ENCODE measurements around the gene ACAT1.
A peak's percentile ranks its signal among the peaks of the same experiment; 100 is the strongest.
"Not testable (repeated sequence)": the region's sequence is repeated elsewhere in the genome, so short reads cannot be mapped to it uniquely, and the experiment has no call there.

Gene ACAT1

GRCh38 chr11:108121274-108122155, at the start of gene ACAT1:
Gene ACAT1 (plus strand): TSS chr11:108121567. CDS start chr11:108121607, 40 bp downstream.
- peak; percentile 85 to 98 (median 92) for DNase-seq

DNA sequence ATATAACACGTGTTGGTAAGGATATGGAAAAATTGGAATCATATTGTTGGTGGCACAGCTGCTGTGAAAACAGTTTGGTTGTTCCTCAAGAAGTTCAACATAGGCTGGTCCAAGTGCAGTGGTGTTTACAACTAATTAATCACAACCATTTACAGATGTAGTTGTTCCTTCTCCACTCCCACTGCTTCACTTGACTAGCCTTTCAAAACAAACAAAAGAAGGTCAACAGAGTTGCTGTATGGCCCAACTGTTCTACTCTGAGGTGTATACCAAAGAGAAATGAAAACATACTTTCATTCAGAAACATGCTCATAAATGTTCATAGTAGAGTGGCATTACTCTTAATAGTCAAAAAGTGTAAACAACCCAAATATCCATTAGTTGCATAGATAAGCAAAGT, 36.6 kb upstream of the ACAT1 start:
- DNase-seq = no peak

DNA sequence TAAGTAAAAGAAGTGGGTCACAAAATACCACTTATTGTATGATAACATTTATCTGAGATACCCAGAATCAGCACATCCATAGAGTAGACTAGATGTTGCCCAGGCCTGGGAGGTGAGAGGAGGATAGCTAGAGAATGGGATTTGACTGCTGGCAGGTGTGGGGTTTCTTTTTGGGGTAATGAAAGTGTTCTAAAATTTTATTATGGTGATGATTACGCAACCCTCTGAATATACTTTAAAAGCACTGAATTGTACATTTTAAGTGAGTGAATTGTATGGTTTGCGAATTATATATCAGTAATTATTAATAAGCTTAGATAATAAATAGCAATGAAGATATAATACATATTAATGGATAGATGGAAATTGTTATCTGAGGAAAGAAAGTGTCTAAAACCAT, 35.7 kb upstream of the ACAT1 start:
- DNase-seq = no peak

DNA sequence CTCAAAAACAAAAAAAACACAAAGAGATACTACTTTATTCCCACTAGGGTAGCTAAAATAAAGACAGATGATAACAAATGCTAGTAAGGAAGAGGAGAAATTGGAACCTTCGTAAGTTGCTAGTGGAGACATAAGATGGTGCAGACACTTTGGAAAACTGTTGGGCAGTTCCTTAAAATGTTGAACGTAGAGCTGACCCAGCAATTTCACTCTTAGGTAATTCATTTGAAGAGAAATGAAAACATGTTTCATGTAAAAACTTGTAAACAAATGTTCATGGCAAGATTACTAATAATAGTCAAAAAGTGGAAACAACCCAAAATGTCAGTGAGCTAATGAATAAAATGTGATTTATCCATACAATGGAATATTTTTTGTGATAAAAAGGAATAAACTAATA, 29.2 kb upstream of the ACAT1 start:
- DNase-seq = no peak

DNA sequence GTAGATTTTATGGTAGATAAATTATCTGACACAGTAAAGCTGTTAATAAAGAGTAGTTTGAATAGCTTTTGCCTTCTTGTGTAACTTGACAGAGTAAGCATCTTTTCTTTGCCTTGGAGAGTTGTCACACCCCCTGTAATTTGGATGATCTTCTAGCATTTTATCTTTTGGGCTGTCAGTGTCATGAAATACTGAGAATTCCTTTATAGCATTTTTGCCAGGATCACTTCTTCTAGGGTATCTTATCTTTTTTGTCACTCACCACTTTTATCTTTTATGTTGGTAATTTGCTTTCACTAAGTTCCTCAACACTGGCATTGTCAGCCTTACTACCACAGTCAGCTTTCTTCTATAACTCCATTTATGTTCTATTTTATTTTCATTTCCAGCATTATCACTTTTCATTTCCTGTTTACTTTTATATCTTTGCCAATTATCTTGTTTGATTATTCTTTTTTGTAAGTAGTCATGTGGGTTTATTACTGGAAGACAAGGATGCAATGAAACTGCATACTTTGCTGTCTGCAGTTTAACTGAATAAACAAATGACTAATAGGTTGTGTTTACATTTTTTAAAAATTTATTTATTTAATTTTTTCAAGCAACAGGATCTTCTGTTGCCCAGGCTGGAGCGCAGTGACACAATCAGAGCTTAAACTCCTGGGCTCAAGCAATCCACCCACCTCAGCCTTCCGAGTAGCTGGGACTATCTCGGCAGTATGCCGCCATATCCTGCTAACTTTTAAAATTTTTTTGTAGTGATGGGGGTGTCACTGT, 28.1 kb upstream of the ACAT1 start:
- DNase-seq = no peak

DNA sequence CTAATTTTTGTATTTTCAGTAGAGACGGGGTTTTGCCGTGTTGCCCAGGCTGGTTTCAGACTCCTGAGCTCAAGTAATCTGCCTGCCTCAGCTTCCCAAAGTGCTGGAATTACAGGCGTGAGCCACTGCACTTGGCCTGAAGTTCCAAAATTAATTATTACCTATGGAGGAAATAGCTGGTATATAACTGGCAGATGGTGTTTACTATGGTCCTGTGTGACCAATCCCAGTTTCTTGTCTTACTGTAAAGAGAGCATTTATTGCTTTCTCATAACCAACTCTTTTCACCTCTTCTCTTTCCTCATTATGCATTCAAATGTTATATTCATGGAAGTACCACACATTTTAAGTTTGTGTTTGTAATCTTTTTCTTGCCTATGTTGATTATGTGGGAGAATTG, 24.2 kb upstream of the ACAT1 start:
- DNase-seq = no peak

DNA sequence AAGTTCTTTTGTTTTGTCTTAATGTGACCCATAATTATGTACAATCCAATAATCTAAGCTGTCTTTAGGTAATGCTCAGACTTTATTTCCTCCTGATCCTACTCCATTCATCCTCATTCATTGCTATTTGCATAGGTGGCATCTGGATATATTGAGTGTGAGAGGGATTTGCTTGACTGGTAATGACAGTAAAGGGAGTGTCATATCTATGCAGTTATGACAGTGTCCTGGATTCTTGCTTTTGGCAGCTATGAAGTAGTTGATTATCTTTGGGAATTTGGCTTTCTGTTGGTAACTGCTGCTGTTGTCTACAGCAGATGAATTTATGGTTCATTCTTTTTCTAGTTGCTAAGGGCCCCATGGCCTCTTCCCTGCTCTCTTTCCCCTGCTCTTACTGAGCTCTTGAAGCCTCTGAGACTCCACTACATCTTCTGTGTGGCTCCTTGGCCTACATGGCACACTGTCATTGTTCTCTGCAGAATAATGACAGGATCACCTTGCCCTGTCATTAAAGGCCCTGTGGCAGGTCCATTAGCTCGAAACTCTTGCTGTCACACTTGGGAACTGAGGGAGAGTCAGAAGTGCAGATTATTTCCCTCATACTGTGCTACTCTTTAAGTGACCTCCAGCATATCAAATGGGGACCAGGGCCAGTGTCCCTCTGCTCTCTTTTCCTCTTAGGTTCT, 20.1 kb upstream of the ACAT1 start:
- no peak for DNase-seq

DNA sequence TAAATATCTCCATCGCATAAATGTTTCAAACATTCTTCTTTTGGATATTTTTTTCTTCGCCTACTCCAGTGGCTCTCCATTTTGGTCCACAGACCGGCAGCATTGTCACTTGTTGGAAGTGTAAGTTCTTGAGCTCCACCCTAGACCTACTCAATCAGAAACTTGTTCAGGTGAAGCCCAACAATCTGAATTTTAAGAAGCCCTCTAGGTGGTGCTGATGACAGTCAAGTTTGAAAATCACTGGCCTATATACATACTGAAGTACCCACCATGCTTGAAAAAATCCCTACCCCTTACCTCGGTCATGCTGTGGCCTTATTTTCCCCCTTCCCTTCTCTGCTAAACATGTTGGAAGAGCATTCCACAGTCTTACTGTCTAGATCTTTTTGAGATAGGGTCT, 10.2 kb upstream of the ACAT1 start:
- DNase-seq = no peak

DNA sequence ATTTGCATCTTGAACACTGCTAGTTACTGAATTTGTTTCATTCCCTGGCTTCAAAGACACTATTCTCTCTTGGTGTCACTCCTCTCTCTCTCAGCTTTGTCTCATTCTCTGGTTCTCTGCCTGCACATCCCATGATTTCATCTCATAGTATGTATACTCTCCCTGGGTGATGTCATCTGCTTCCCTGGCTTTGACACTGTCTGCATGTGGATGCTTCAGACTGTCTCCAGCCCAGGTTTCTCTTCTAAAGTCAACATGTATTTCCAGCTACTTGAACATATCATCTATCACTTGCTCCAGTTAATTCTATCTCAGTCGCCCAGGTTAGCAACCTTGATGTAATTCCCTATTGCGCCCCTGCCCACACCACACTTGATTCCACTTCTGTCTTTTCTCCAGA, 9.3 kb upstream of the ACAT1 start:
- DNase-seq = no peak

GRCh38 chr11:108115500-108116140, 5.7 kb upstream of the ACAT1 start:
- DNase-seq = no peak

DNA sequence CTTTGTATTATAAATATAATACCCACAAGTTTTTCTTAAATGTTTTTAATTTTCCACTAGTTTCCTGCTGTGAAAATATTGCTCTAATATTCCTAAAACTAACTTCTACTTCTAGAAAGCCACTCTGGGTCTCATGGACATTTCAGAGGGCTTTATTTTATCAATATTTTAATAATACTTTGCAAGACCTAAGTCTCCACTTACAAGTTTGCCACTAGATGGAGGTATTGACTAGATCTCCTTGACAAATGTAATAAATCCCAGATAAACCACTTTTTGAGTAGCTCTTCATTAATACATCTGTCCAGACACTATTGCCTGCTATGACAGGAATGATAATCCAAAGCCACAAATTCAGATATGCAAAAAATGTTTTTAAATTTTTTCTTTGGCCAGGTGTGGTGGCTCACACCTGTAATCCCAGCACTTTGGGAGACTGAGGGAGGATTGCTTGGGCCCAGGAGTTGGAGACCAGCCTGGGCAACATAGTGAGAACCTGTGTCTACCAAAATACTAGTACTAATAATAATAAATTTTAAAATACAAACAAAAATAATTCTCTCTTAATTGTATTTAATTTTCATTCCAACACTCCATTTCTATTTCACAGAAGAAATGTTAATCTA, 3.5 kb upstream of the ACAT1 start:
- no peak for DNase-seq

DNA sequence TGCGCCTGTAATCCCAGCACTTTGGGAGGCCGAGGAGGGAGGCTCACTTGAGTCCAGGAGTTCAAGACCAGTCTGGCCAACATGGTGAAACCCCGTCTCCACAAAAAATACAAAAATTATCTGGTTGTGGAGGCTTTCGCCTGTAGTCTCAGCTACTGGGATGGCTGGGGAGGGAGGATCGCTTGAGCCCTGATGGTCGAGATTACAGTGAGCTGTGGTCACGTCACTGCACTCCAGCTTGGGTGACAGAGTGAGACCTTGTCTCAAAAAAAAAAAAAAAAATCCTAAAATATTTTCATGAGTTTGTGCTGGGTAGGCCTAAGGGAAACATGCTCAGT, 462 bp upstream of the ACAT1 start:
- DNase-seq = not testable (repeated sequence)

GRCh38 chr11:108122166-108122628, 830 bp downstream of the ACAT1 start:
- no peak for DNase-seq

- DNase-seq = no peak
These were observed 3.7 kb downstream of the ACAT1 start for GRCh38 chr11:108125096-108125495.

GRCh38 chr11:108128772-108129171, 7.4 kb downstream of the ACAT1 start:
- no peak for DNase-seq

GRCh38 chr11:108131993-108132392, 10.6 kb downstream of the ACAT1 start:
- DNase-seq = no peak

DNA sequence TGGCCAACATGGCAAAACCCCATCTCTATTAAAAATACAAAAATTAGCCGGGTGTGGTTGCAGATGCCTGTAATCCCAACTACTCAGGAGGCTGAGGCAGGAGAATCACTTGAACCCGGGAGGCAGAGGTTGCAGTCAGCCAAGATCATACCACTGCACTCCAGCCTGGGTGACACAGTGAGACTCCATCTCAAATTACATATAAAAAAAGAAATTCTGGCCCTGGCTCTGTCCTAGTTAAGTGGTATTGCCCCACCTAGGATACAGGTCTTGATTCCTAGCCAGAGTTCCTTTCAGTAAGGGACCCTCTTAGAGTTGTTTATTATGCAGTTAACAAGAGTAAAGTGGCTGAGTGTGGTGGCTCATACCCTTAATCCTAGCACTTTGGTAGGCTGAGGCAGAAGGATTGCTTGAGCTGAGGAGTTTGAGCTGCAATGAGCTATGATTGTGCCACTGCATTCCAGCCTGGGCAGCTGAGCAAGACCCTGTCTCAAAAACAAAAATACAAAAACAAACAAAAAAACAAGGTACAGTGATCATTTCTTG, 11.7 kb downstream of the ACAT1 start:
- DNase-seq = not testable (repeated sequence)

DNA sequence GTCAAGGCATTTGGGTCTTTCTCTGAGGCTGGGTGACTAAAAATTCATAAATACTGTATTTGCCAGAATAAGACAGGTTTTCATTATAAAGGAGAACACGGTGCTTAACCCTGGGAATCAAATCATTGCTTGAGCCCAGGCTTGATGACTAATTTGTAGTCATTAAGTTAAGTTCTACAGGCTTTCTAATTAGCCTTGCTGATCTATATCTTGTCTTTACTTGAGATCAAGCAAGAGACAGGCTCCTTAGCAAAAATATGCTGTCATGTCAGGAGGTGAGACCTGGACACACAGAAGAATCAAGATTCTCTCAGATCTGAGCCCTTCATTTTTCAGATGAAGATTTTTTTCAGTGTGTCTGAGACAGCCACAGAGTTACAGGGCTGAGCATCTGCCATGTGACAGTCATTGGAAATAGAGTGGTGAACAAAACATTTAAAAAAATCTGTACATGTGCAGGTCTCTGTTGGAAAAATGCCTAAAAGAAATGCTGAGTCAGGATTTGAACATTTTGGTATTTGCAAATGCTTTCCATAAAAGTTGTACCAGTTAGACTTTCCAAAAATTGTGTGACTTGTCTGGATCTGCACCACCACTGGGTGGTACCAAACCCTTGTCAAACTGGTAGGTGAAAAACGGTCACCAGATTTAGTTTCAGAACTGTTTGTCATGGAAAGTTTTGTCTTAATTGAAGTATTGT, 14.6 kb downstream of the ACAT1 start:
- DNase-seq = no peak

DNA sequence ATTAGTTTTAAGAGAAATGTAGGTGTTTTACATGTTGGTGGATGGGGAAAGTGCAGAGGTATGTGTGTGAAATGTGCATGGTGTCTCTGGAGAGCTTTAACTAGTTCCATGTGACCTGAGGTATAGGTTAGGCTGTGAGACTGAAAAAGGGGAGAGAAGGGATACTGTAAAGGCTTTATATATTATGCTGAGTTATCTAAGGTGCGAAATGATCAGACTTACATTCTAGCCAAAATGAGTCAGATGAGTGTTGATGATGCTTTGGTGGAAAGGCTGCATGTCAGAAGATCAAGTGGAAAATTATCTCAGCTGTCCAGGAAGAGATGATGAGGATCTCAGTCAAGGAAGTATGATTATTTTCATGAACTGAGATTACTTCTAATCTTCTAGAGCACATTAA, 15.8 kb downstream of the ACAT1 start:
- no peak for DNase-seq

DNA sequence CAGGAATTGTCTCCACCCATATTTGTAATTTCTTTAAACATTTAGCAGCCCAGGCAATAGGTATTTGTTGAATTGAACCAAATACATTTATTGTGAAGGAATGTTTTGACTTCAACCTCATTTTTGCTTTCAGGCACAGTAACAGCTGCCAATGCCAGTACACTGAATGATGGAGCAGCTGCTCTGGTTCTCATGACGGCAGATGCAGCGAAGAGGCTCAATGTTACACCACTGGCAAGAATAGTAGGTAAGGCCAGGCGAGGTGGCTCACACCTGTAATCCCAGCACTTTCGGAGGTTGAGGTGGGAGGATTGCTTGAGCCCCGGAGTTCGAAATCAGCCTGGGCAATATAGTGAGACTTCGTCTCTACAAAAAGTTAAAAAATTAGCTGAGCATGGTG, 20.9 kb downstream of the ACAT1 start:
- no peak for DNase-seq

DNA sequence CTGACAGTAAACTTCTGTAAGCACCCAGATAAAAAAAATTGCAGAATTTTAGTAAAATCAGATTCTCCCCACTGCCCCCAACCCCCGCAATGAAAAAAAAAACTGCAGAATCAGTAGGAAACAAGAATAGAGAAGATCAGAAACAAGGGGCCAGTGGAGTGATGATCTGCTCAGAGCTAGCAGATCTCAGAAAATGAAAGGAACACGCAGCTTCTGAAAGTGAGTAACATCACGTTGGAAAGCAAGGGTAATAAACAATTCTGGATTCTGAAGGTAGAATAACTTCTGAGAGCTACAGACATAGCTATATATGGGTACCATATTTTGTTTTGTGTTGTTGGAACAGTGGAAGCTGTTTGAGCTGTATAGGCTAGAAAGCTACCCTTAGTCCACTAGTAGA, 23.2 kb downstream of the ACAT1 start:
- DNase-seq = no peak

- no peak for DNase-seq
These were observed 25.8 kb downstream of the ACAT1 start for GRCh38 chr11:108147150-108147549.

Measured in activated naive CD4-positive, alpha-beta T cell (primary cell).